Caco-2 (cell line): ENCODE data around the gene HDGFL2. TPM values are rescaled to one million over a fixed set of nuclear protein-coding genes. Genes with fewer than 3 reads are reported as not detected.
A peak's percentile ranks its signal among the peaks of the same experiment; 100 is the strongest.

Experiments used
- BruUV-seq: library from RNA; stranded (reverse); fragments of 400-500 nt; replicated peaks from 2 replicates; lab custom pipeline; 2021; lab: Mats Ljungman, UMichigan
- CTCF ChIA-PET: fragments of 300-600 bp; sonication (Branson Sonifier 250); formaldehyde crosslinking; loops from one replicate; lab custom pipeline; 2022; ENCODE audit warnings: antibody characterized with exemption; lab: Charles Lee
- POLR2A ChIA-PET: fragments of 300-600 bp; sonication (Branson Sonifier 250); formaldehyde crosslinking; loops from one replicate; lab custom pipeline; 2022; ENCODE audit warnings: antibody characterized with exemption; lab: Charles Lee
- DNase-seq, 2 experiments: peaks; one replicate each; pipeline versions ENCODE4 v3.0.0 to v3.0.0-alpha.2; 2020 to 2022
- H3K27me3 ChIP-seq: replicated peaks from 2 replicates; pipeline ENCODE4 v1.6.0; 2011; ENCODE audit warnings: low read length; ENCODE audit not compliant: control insufficient read depth, insufficient read depth
- H3K36me3 ChIP-seq: 2 replicates; pipeline ENCODE4 v1.5.1; 2011; ENCODE audit warnings: low read length; ENCODE audit not compliant: control insufficient read depth, insufficient read depth
- H3K4me1 ChIP-seq: fragments of 250-450 bp; sonication (Bioruptor Pico); 2 replicates; pipeline ENCODE4 v1.5.1; 2020; ENCODE audit warnings: mild to moderate bottlenecking
- H3K4me3 ChIP-seq: 2 replicates; pipeline ENCODE4 v1.5.1; 2011; ENCODE audit warnings: low read depth, mild to moderate bottlenecking, control low read depth, low read length
- H3K9me3 ChIP-seq: fragments of 250-450 bp; sonication (Bioruptor Pico); 2 replicates; pipeline ENCODE4 v1.5.1; 2020; ENCODE audit warnings: mild to moderate bottlenecking, moderate library complexity
- H3K27ac Mint-ChIP-seq: one replicate; pipeline ENCODE4 v1.8.0; 2022; ENCODE audit warnings: mixed read lengths; ENCODE audit not compliant: unreplicated experiment
- H3K27me3 Mint-ChIP-seq: one replicate; pipeline ENCODE4 v1.8.0; 2022; ENCODE audit warnings: mixed read lengths; ENCODE audit not compliant: insufficient read depth, unreplicated experiment
- H3K36me3 Mint-ChIP-seq: one replicate; pipeline ENCODE4 v1.8.0; 2022; ENCODE audit warnings: mild to moderate bottlenecking, mixed read lengths; ENCODE audit not compliant: insufficient read depth, unreplicated experiment
- H3K4me1 Mint-ChIP-seq: one replicate; pipeline ENCODE4 v1.8.0; 2022; ENCODE audit warnings: low read depth, mixed read lengths; ENCODE audit not compliant: unreplicated experiment
- H3K4me3 Mint-ChIP-seq: one replicate; pipeline ENCODE4 v1.8.0; 2022; ENCODE audit warnings: mild to moderate bottlenecking, moderate library complexity, mixed read lengths; ENCODE audit not compliant: unreplicated experiment
- H3K9me3 Mint-ChIP-seq: one replicate; pipeline ENCODE4 v1.8.0; 2022; ENCODE audit warnings: mixed read lengths; ENCODE audit not compliant: unreplicated experiment
- intact Hi-C: fragments of 100-400 bp; cut with micrococcal nuclease; formaldehyde crosslinking; loops from one replicate; pipeline ENCODE4 v1.10.0; 2022; ENCODE audit not compliant: unreplicated experiment
- total RNA-seq: library from RNA; stranded (reverse); gene quantifications from 2 replicates; pipeline ENCODE4 v1.2.3, GENCODE V29; 2022
- TF ChIP-seq, protein P1 (sequence below), 2 experiments: fragments of 200-600 bp in 1 of 2; IDR thresholded peaks; 1 replicate in 1 of 2; 2 replicates in 1 of 2; pipeline versions ENCODE4 v1.5.1 to v1.8.0; 2011 to 2022; ENCODE audit warnings: antibody characterized with exemption in 1 of 2, control low read depth in 1 of 2, inconsistent platforms in 1 of 2, low read depth in 1 of 2, low read length in 1 of 2, mild to moderate bottlenecking in 1 of 2, moderate library complexity in 1 of 2; ENCODE audit not compliant: insufficient read depth in 1 of 2, severe bottlenecking in 1 of 2, unreplicated experiment in 1 of 2

HDGFL2 gene
- total RNA-seq, 1 experiment from 2014 or later = 70.8 TPM

GRCh38 chr19:4454747-4455718, 17.1 kb upstream of the HDGFL2 start:
- no peak for DNase-seq
- H3K9me3 ChIP-seq = no peaks in the 10 kb centered on the region
- H3K36me3 ChIP-seq = peaks cover 2% of the 10 kb centered on the region
- H3K4me3 ChIP-seq = no peak overlapping the region
- no peaks in the 10 kb centered on the region for H3K27me3 ChIP-seq
- BruUV-seq = no TSS peak
- CTCF ChIA-PET = interaction anchor here (1.3 kb wide), 1 partner anchor 17 kb away, joined by 3 read pairs; the partner anchor contains the start of gene HDGFL2
- no peak overlapping the region for H3K27ac Mint-ChIP-seq
- no peaks in the 10 kb centered on the region for H3K9me3 Mint-ChIP-seq
- intact Hi-C loops = no loop called here
- peaks cover 10% of the 10 kb centered on the region for H3K4me1 Mint-ChIP-seq
- POLR2A ChIA-PET = no interaction called here
- peaks cover 40% of the 10 kb centered on the region for H3K36me3 Mint-ChIP-seq
- H3K4me3 Mint-ChIP-seq = no peak overlapping the region
- no peaks in the 10 kb centered on the region for H3K27me3 Mint-ChIP-seq
- TF ChIP-seq, protein P1, sequence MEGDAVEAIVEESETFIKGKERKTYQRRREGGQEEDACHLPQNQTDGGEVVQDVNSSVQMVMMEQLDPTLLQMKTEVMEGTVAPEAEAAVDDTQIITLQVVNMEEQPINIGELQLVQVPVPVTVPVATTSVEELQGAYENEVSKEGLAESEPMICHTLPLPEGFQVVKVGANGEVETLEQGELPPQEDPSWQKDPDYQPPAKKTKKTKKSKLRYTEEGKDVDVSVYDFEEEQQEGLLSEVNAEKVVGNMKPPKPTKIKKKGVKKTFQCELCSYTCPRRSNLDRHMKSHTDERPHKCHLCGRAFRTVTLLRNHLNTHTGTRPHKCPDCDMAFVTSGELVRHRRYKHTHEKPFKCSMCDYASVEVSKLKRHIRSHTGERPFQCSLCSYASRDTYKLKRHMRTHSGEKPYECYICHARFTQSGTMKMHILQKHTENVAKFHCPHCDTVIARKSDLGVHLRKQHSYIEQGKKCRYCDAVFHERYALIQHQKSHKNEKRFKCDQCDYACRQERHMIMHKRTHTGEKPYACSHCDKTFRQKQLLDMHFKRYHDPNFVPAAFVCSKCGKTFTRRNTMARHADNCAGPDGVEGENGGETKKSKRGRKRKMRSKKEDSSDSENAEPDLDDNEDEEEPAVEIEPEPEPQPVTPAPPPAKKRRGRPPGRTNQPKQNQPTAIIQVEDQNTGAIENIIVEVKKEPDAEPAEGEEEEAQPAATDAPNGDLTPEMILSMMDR (IDR thresholded peaks at IDR 0.05; ENCODE audit: insufficient read depth in 1 of 2, low read depth in 1 of 2, low read length in 1 of 2, severe bottlenecking in 1 of 2, unreplicated experiment in 1 of 2) = no peak
- H3K4me1 ChIP-seq = 0 out of 2 replicates have a peak, but pooled peaks cover 4% of the 10 kb centered on the region

DNA sequence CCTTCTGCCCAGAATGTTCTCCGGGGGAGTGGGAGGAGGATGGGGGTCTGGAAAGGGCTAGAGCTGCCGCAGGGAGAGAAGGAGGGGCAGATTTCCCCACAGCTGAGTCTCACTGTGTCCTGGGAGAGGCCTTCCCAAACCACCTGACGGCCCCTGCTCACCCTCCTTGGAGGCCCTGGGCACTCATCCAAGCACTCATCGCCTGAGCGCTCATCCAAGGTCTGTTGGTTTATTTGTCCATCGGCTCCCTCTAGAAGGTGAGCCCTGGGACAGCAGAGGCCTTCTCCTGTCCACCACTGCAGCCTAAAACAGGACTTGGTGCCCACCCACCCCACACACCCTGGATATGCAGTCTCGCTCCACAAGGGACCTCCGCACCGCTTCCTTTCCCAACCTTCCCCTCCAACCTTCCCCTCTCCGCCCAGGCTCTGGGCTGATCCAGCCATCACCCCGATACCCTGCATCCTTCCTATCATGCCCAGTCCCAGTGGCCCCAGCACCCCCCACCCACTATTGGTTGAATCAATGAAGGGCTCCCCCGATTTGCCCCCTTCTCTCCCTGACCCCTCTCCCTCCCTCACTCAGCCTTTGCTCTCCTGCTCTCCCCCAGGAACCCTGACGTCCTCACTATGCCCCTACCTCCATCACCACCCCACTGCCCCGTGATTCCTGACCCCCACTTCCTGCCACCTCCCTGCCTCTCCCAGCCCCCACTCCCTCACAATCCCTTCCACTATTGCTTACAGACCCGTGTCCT, 16.2 kb upstream of the HDGFL2 start:
- Mint-ChIP-seq H3K27me3 (no peaks in the 10 kb centered on the region), H3K27ac (peak overlapping the region; percentile 70), H3K4me1 (peaks cover 10% of the 10 kb centered on the region), H3K4me3 (peak overlapping the region; percentile 85), H3K36me3 (peaks cover 31% of the 10 kb centered on the region), H3K9me3 (no peaks in the 10 kb centered on the region)
- 0 out of 2 replicates have a peak, but pooled peaks cover 4% of the 10 kb centered on the region for H3K4me1 ChIP-seq
- BruUV-seq = no TSS peak
- H3K4me3 ChIP-seq = peak overlapping the region; percentile 76
- no peaks in the 10 kb centered on the region for H3K9me3 ChIP-seq
- CTCF ChIA-PET = interaction anchor here (0.7 to 1.2 kb wide), 3 partner anchors 16 to 269 kb away, joined by 3 to 4 read pairs (median 4); partner anchors contain the start of gene HDGFL2
- intact Hi-C loops = no loop called here
- TF ChIP-seq, protein P1 (IDR thresholded peaks at IDR 0.05; ENCODE audit: insufficient read depth in 1 of 2, low read depth in 1 of 2, low read length in 1 of 2, severe bottlenecking in 1 of 2, unreplicated experiment in 1 of 2) = no peak
- H3K36me3 ChIP-seq = peaks cover 2% of the 10 kb centered on the region
- H3K27me3 ChIP-seq = no peaks in the 10 kb centered on the region
- DNase-seq = no peak
- POLR2A ChIA-PET = interaction anchor here (2.1 kb wide), 1 partner anchor 16 kb away, joined by 6 read pairs; the partner anchor contains the start of gene HDGFL2

DNA sequence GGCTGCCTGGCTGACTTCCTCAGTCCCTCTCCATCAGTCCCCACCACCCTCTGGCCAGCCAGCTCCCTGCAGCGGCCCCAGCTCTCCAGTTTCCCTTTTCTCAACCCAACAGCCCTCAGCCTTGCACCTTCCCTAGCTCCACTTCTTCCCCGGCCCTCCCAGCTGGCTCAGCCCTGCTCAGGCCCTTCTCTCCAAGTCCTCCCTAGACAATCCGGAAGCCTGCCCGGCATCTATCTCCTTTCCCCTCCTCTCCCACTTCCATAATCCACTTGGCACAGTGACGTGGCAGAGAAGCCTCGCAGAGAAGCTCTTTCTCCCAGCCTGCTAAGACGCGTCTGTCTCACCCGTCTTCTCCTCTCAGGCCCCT, 15.6 kb upstream of the HDGFL2 start:
- no TSS peak for BruUV-seq
- intact Hi-C loops = no loop called here
- H3K4me3 Mint-ChIP-seq = peak overlapping the region; percentile 85

More for the DNA sequence above, 15.6 kb upstream of the HDGFL2 start:
- ChIA-PET POLR2A (interaction anchor here (2.1 kb wide), 1 partner anchor 15 kb away, joined by 6 read pairs; the partner anchor contains the start of gene HDGFL2), CTCF (interaction anchor here (0.6 to 1.2 kb wide), 4 partner anchors 15 to 270 kb away, joined by 3 to 4 read pairs (median 4); partner anchors contain the start of gene HDGFL2)
- Mint-ChIP-seq H3K27me3 (no peaks in the 10 kb centered on the region), H3K4me1 (peaks cover 10% of the 10 kb centered on the region), H3K27ac (peak overlapping the region; percentile 70), H3K9me3 (no peaks in the 10 kb centered on the region), H3K36me3 (peaks cover 25% of the 10 kb centered on the region)
- Histone ChIP-seq H3K4me1 (0 out of 2 replicates have a peak, but pooled peaks cover 4% of the 10 kb centered on the region), H3K27me3 (no peaks in the 10 kb centered on the region), H3K9me3 (no peaks in the 10 kb centered on the region), H3K4me3 (peak overlapping the region; percentile 76), H3K36me3 (peaks cover 2% of the 10 kb centered on the region)
- TF ChIP-seq, protein P1 (IDR thresholded peaks at IDR 0.05; ENCODE audit: insufficient read depth in 1 of 2, low read depth in 1 of 2, low read length in 1 of 2, severe bottlenecking in 1 of 2, unreplicated experiment in 1 of 2) = no peak
- DNase-seq = no peak
